ENCODE measurements around the gene SRPK3. TPM values are rescaled to one million over a fixed set of nuclear protein-coding genes. Genes with fewer than 3 reads are reported as not detected.

Gene SRPK3
- total RNA-seq = 1 to 10 TPM in 2 of 3 donors, under 1 TPM in 1; 0.55 to 4.6 (median 1.0) TPM
- long read RNA-seq, donor 1, partial matches to known transcripts = 2 of 20 reads
- long read RNA-seq, donor 1, other reads (novel, unspliced or antisense) = 12 of 20 reads
- long read RNA-seq, donor 2 = 0 reads

- H3K36me3 ChIP-seq (ENCODE audit: low read depth) = no peaks in the 10 kb centered on the region
- intact Hi-C loops (cut with DNase I, micrococcal nuclease) = no loop called here
- ATAC-seq (peak; percentile 32), DNase-seq (no peak)
- no peak for TF ChIP-seq CTCF (IDR thresholded peaks at IDR 0.05)
- no peak within 1 kb of the TSS for H3K4me3 ChIP-seq
- no peaks in the 10 kb centered on the region for H3K4me1 ChIP-seq (ENCODE audit: low read depth)
- no peaks in the 10 kb centered on the region for H3K9me3 ChIP-seq
Observed at GRCh38 chrX:153780678-153781427, at the start of gene SRPK3. TSS of gene SRPK3 (plus strand) at chrX:153781041. CDS start at chrX:153781087, 46 bp downstream.

GRCh38 chrX:153731117-153731844 lies 49.6 kb upstream of the SRPK3 start:
- ATAC-seq = no peak
- DNase-seq = no peak
- intact Hi-C loops (cut with DNase I, micrococcal nuclease) = no loop called here

GRCh38 chrX:153731845-153732215 lies 49.0 kb upstream of the SRPK3 start:
- no peak overlapping the region for H3K4me3 ChIP-seq
- ATAC-seq (no peak), DNase-seq (no peak)
- intact Hi-C loops (cut with DNase I, micrococcal nuclease) = no loop called here
- no peaks in the 10 kb centered on the region for H3K36me3 ChIP-seq (ENCODE audit: low read depth)
- TF ChIP-seq CTCF (IDR thresholded peaks at IDR 0.05) = no peak
- H3K4me1 ChIP-seq (ENCODE audit: low read depth) = peaks cover 10% of the 10 kb centered on the region
- no peaks in the 10 kb centered on the region for H3K9me3 ChIP-seq

More at GRCh38 chrX:153731117-153731844, 49.6 kb upstream of the SRPK3 start:
- TF ChIP-seq CTCF (IDR thresholded peaks at IDR 0.05) = no peak
- Histone ChIP-seq H3K9me3 (no peaks in the 10 kb centered on the region), H3K36me3 (ENCODE audit: low read depth) (no peaks in the 10 kb centered on the region), H3K4me1 (ENCODE audit: low read depth) (peaks cover 14% of the 10 kb centered on the region), H3K4me3 (no peak overlapping the region)

- no peak for TF ChIP-seq CTCF (IDR thresholded peaks at IDR 0.05)
- intact Hi-C loops (cut with DNase I, micrococcal nuclease) = no loop called here
- DNase-seq (no peak), ATAC-seq (no peak)
- Histone ChIP-seq H3K9me3 (no peaks in the 10 kb centered on the region), H3K36me3 (ENCODE audit: low read depth) (no peaks in the 10 kb centered on the region), H3K4me1 (ENCODE audit: low read depth) (peaks cover 8% of the 10 kb centered on the region), H3K4me3 (no peak overlapping the region)
Observed at GRCh38 chrX:153732401-153732800, 48.4 kb upstream of the SRPK3 start.

- H3K36me3 ChIP-seq (ENCODE audit: low read depth) = no peaks in the 10 kb centered on the region
- intact Hi-C loops (cut with DNase I, micrococcal nuclease) = no loop called here
- no peaks in the 10 kb centered on the region for H3K4me1 ChIP-seq (ENCODE audit: low read depth)
- ATAC-seq = no peak
- no peak overlapping the region for H3K4me3 ChIP-seq
- DNase-seq = no peak
- no peaks in the 10 kb centered on the region for H3K9me3 ChIP-seq
- no peak for TF ChIP-seq CTCF (IDR thresholded peaks at IDR 0.05)
Observed at GRCh38 chrX:153733651-153734240, 47.1 kb upstream of the SRPK3 start.

Data from mucosa of descending colon (tissue), 3 donors.